HG02884 (cell line): ENCODE data around the gene SLC25A21.
"Not testable (repeated sequence)": the region's sequence is repeated elsewhere in the genome, so short reads cannot be mapped to it uniquely, and the experiment has no call there.

ENCODE experiments used
- ATAC-seq: cut with Tn5 transposase; IDR thresholded peaks from one replicate; pipeline ENCODE4 v1.9.1; 2021; ENCODE audit warnings: mild to moderate bottlenecking, moderate library complexity; ENCODE audit not compliant: unreplicated experiment

The SLC25A21 gene

DNA sequence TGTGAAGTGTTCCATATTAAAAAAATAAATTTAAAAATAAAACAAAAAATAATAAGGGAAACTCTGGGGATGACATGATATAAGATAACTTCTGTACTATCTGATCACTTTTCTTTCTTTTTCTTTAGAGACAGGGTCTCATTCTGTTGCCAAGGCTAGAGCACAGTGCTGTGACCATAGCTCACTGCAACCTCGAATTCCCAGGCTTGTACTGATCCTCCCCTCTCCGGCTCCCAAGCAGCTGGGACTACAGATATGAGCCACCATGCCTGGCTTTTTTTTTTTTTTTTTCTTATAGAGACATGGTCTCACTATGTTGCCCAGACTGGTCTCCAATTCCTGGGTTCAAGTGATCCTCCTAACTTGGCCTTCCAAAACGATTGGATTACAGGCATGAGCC lies 14.9 kb upstream of the SLC25A21 start:
- no peak for ATAC-seq

DNA sequence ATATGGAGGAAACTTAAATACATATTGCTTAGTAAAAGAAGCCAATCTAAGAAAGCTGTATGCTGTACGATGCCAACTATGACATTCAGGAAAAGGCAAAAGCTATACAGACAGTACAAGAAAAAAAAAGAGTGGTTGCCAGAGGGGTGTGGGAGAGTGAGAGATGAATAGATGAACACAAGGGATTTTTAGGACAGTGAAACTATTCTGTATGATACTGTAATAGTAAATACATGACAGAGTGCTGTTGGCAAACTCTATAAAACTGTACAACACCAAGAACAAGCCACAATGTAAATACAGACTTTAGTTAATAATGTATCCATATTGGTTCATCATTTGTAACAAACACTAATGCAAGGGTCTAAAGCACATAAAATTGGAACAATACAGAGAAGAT lies 14.5 kb upstream of the SLC25A21 start:
- ATAC-seq: no peak

DNA sequence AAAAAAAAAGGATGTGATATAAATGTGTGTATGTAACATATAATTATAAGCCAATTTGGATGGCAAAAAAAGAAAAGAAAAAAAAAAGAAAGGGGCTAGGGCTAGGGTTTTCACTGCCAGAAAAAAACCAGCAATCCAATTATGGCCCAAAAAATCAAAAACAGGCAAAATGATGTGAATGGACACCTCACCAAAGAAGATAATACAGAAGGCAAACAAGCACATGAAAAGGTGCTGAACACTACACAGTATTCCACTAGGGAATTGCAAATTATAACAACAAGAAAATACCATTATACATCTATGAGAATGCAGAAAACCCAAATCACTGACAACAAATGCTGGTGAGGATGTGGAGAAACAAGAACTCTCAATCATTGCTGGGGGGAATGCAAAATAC lies 13.3 kb upstream of the SLC25A21 start:
- ATAC-seq: no peak

- not testable (repeated sequence) for ATAC-seq
Measured at GRCh38 chr14:37184520-37184919, 12.1 kb upstream of the SLC25A21 start.

DNA sequence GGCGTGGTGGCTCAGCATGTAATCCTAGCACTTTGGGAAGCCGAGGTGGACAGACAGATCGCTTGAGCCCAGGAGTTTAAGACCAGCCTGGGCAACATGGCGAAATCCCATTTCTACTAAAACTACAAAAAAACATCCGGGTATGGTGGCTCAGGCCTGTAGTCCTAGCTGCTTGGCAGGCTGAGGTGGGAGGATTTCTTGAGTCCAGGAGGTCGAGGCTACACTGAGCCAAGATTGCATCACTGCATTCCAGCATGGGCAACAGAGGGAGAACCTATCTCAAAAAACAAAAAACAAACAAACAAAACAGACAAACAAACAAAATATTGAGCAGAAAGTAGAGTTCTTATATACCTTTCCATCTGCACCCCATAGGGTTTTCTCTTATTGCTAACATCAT lies 9.0 kb upstream of the SLC25A21 start:
- no peak for ATAC-seq

DNA sequence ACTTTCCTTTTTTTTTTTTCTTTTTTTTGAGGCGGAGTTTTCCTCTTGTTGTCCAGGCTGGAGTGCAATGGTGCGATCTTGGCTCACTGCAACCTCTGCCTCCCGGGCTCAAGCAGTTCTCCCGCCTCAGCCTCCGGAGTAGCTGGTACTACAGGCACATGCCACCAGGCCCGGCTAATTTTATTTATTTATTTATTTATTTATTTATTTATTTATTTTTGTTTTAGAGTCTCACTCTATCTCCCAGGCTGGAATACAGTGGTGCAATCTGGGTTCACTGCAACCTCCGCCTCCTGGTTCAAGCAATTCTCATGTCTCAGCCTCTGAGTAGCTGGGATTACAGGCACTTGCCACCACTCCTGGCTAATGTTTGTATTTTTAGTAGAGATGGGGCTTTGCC lies 8.5 kb upstream of the SLC25A21 start:
- ATAC-seq: not testable (repeated sequence)

GRCh38 chr14:37179896-37180502 lies 7.6 kb upstream of the SLC25A21 start:
- no peak for ATAC-seq

GRCh38 chr14:37172936-37173614 lies 669 bp upstream of the SLC25A21 start:
- ATAC-seq: no peak

DNA sequence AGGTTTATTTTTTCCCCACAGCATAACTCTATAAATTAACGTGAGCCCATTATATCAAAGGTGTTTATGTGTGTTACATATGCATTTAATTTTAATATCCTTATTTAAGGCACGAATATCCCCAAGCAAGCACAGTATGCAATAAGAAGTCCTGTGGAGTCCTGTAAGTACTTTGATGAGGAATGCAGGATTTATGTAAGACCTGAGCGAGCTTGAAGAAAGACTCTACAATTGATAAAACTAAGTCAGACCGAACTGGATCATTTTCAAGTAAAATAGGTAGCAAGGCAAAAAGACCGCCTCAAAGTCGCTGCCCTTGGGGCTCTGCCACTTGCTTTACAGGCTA lies 755 bp downstream of the SLC25A21 start:
- no peak for ATAC-seq

- no peak for ATAC-seq
Measured at GRCh38 chr14:37170993-37171392, 1.4 kb downstream of the SLC25A21 start.

GRCh38 chr14:37170237-37170636 lies 2.2 kb downstream of the SLC25A21 start:
- no peak for ATAC-seq

DNA sequence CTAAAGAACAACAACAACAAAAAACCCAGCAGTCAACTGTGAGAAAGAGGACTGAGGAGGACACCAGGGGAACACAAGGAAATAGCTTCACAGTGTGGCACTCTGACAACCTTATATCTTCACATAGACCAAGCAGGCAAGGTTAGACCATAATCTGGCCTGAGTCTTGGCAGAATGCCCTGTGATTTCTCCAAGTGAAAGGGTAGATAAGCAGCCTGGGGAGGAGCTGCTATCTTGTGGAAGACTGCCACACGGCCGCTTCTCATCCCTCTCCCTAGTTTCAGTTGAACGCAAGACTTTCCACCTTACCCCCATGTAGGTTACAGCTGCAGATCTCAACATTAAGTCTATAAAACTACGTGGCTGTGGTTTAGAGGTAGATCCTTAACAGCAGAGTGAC lies 3.7 kb downstream of the SLC25A21 start:
- ATAC-seq: no peak

DNA sequence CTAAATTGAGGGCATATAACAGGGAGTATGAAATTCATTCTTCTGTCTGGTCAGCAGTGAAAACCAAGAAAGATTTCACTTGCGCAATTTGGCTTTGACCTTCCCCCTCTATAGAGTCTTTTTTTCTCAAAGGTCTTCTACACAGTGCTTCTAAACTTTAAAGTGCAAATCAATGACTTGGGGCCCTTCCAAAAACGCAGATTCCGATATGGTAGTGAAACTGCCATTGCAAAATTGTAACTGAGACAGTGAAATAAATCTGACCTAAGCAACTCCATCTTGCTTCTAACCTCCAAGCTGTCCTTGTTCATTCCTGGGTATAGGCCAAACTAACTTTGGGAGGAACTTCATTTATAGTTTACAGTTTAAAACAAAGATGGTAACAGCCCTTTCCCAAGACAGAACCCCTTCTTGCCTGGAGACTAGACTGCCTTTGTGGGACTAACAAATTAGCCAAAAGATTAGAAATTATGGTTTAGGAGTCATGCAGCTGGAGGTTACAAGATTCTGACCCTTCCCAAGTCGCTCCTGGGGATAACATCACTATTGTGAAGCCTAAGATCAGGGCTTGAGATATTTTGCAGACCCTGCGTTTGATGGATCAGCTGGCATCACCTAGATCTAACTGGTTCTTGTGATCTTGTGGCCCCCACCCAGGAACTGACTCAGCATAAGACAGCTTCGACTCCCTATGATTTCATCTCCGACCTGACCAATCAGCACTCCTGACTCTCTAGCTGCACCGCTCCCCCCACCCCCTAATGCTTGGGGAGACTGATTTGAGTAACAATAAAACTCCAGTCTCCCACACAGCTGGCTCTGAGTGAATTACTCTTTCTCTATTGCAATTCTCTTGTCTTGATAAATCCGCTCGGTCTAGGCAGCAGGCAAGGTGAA lies 5.0 kb downstream of the SLC25A21 start:
- no peak for ATAC-seq

- ATAC-seq: no peak
Measured at GRCh38 chr14:37165794-37166193, 6.6 kb downstream of the SLC25A21 start.

DNA sequence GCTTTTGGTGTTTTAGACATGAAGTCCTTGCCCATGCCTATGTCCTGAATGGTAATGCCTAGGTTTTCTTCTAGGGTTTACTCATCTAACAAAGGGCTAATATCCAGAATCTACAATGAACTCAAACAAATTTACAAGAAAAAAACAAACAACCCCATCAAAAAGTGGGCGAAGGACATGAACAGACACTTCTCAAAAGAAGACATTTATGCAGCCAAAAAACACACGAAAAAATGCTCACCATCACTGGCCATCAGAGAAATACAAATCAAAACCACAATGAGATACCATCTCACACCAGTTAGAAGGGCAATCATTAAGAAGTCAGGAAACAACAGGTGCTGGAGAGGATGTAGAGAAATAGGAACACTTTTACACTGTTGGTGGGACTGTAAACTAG lies 10.1 kb downstream of the SLC25A21 start:
- not testable (repeated sequence) for ATAC-seq

DNA sequence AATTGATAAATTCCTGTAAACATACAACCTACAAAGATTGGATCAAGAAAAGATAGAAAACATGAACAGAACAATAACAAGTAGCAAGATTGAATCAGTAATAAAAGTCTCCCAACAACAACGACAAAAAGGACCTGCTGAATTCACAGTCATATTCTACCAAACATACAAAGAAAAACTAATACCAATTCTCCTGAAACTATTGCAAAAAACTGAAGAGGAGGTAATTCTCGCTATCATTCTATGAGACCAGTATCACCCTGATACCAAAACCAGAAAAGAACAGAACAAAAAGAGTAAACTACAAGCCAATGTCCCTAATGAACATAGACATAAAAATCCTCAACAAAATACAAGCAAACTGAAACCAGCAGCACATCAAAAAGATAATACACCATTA lies 14.4 kb downstream of the SLC25A21 start:
- ATAC-seq: no peak

DNA sequence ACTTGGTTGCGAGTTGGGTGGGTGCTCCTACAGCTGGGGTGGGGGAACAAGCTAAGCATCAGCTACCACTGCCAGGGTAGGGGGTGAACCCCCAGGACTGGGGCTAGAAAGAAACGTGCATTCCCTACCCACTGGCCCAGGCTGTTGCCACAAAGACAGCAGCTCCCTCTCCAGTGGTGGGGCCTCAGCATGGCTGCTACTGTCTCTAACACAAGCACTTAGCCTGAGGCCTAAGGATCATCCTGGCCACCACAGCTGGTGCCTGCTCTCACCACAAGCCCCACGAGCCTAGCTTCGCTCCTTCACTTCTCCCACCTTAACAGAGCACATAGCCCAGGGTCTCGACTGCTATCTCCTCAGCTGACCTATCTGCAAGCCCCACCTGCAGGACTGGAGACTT lies 18.9 kb downstream of the SLC25A21 start:
- no peak for ATAC-seq

- ATAC-seq: no peak
Measured at GRCh38 chr14:37153005-37153404, 19.4 kb downstream of the SLC25A21 start.

DNA sequence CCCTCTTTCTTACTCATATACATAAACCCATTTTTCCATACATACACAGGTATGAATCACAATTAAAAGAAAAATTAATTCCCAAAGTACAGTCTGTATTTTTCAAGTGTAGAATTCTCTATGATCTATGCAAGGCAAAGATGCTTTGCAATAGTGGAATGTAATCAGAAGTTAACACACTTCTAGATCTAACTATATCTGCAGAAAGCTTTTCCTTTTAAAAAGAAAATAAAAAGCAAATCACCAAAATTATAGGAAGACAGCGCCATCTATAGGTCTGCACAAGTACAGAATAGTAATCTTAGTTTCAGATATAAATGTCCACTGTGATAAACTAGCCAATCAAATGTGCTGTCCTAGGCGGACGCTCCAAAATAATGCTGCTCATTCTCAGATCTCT lies 22.0 kb downstream of the SLC25A21 start:
- no peak for ATAC-seq

- no peak for ATAC-seq
Measured at GRCh38 chr14:37147310-37147880, 25.0 kb downstream of the SLC25A21 start.

DNA sequence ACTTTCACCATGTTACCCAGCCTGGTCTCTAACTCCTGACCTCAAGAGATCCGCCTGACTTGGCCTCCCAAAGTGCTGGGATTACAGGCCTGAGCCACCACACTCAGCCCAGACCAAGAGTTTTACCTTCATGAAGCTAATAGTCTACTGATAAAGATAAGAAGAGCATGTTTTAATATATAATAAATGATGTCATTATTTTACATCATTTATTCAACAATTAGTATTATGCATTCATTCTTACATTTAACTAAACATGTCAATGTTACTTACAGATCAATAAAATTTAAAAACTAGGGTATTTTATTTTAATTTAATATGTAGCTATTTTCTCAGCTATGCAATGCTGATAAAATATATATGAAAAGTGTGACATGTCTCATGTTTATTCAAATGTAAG lies 26.0 kb downstream of the SLC25A21 start:
- not testable (repeated sequence) for ATAC-seq

- ATAC-seq: no peak
Measured at GRCh38 chr14:37145395-37145794, 27.0 kb downstream of the SLC25A21 start.
